Peyer's patch (tissue), 4 donors: Measurements from ENCODE around the gene IRAK1BP1. TPM values are rescaled to one million over a fixed set of nuclear protein-coding genes. Genes with fewer than 3 reads are reported as not detected.
"Not testable (repeated sequence)": the region's sequence is repeated elsewhere in the genome, so short reads cannot be mapped to it uniquely, and the experiment has no call there.

Source experiments
- DNase-seq, 3 donors: peaks; one replicate each; pipeline ENCODE4 v3.0.0-alpha.2; 2017 to 2019
- H3K27ac ChIP-seq, 4 donors: fragments of 200-600 bp; sonication (generic); one replicate each; pipeline ENCODE4 v1.5.1; 2016 to 2019
- H3K27me3 ChIP-seq, 2 donors: fragments of 200-600 bp; sonication (generic); one replicate each; pipeline ENCODE4 v1.5.1; 2019
- H3K36me3 ChIP-seq, 3 donors: fragments of 200-600 bp; sonication (generic); one replicate each; pipeline ENCODE4 v1.5.1; 2016 to 2019
- H3K4me1 ChIP-seq, 4 donors: fragments of 200-600 bp; sonication (generic); one replicate each; pipeline ENCODE4 v1.5.1; 2016 to 2019
- H3K4me3 ChIP-seq, 4 donors: fragments of 200-600 bp; sonication (generic); 1 replicate in 3 of 4; 2 replicates in 1 of 4; pipeline ENCODE4 v1.5.1; 2016 to 2019; ENCODE audit warnings: mild to moderate bottlenecking in 1 of 4
- H3K9me3 ChIP-seq, 4 donors: fragments of 200-600 bp; sonication (generic); one replicate each; pipeline ENCODE4 v1.5.1; 2016 to 2019; ENCODE audit warnings: mild to moderate bottlenecking in 1 of 4
- POLR2A ChIP-seq, 2 donors: fragments of 450-650 bp; IDR thresholded peaks; one replicate each; pipeline ENCODE4 v1.5.1; 2017; ENCODE audit warnings: antibody characterized with exemption in 2 of 2, mild to moderate bottlenecking in 2 of 2, moderate library complexity in 2 of 2
- total RNA-seq, 4 donors: library from RNA; depleted of rRNA; stranded (reverse); fragments of >200 nt; gene quantifications; one replicate each; pipeline ENCODE4 v1.1.0, GENCODE V29; 2016
- TF ChIP-seq, protein P1 (sequence below), 6 experiments: fragments of 450-650 bp in 4 of 6; fragments of 200-600 bp in 2 of 6; sonication (generic) in 1 of 6; IDR thresholded peaks; one replicate each; pipeline ENCODE4 v1.5.1; 2017 to 2019; ENCODE audit warnings: antibody characterized with exemption in 6 of 6, mild to moderate bottlenecking in 3 of 6, moderate library complexity in 1 of 6

Gene IRAK1BP1
- total RNA-seq, 4 donors from 2014 or later, result 1.4 to 3.6 (median 2.6) TPM

DNA sequence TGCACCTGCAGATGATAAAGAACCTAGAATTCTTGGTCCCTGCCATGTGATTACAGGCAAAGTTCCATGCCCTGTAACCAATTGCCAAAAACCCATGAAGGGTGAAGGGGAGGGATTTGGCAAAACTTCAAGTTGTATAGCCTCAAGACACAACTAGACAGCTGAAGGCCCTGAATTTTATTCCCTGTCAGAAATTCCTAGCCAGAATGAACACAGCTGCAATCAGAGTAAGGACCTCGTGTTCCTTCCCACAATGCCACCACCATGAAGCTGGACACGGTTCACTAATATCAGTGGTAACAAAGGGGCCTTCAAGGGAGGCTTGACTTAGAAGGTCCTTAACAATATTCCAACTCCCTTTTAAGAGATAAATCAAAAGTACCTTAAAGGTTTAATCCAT lies 22.5 kb upstream of the IRAK1BP1 start:
- Histone ChIP-seq H3K4me3 (no peak overlapping the region), H3K36me3 (no peaks in the 10 kb centered on the region), H3K27me3 (no peaks in the 10 kb centered on the region), H3K4me1 (no peaks in the 10 kb centered on the region), H3K27ac (no peak overlapping the region), H3K9me3 (no peaks in the 10 kb centered on the region)
- TF ChIP-seq, protein P1, sequence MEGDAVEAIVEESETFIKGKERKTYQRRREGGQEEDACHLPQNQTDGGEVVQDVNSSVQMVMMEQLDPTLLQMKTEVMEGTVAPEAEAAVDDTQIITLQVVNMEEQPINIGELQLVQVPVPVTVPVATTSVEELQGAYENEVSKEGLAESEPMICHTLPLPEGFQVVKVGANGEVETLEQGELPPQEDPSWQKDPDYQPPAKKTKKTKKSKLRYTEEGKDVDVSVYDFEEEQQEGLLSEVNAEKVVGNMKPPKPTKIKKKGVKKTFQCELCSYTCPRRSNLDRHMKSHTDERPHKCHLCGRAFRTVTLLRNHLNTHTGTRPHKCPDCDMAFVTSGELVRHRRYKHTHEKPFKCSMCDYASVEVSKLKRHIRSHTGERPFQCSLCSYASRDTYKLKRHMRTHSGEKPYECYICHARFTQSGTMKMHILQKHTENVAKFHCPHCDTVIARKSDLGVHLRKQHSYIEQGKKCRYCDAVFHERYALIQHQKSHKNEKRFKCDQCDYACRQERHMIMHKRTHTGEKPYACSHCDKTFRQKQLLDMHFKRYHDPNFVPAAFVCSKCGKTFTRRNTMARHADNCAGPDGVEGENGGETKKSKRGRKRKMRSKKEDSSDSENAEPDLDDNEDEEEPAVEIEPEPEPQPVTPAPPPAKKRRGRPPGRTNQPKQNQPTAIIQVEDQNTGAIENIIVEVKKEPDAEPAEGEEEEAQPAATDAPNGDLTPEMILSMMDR (IDR thresholded peaks at IDR 0.05), result no peak
- TF ChIP-seq POLR2A (IDR thresholded peaks at IDR 0.05), result no peak
- DNase-seq, result no peak

DNA sequence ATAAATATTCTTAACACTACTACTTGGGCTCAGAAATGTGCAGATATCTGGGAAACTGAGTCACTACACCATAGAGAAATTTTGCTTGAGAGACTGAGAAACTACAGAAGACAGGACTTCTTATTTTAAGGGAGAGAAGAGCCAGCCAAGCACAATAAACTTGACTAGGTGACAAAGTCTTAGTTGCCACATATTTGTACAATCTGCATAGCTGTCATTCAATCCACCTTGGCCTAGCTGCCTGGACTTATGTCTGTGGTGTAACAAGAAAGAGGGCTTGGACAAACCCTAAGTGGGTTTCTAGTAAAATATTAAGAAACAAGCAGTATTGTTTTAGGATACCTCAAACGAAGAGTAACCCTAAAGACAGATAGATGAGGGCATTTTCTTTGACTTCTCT lies 21.8 kb upstream of the IRAK1BP1 start:
- Histone ChIP-seq H3K27ac (no peak overlapping the region), H3K4me1 (no peaks in the 10 kb centered on the region), H3K27me3 (no peaks in the 10 kb centered on the region), H3K9me3 (no peaks in the 10 kb centered on the region), H3K36me3 (no peaks in the 10 kb centered on the region), H3K4me3 (no peak overlapping the region)
- no peak for DNase-seq
- TF ChIP-seq, protein P1 (IDR thresholded peaks at IDR 0.05), result no peak
- no peak for TF ChIP-seq POLR2A (IDR thresholded peaks at IDR 0.05)

DNA sequence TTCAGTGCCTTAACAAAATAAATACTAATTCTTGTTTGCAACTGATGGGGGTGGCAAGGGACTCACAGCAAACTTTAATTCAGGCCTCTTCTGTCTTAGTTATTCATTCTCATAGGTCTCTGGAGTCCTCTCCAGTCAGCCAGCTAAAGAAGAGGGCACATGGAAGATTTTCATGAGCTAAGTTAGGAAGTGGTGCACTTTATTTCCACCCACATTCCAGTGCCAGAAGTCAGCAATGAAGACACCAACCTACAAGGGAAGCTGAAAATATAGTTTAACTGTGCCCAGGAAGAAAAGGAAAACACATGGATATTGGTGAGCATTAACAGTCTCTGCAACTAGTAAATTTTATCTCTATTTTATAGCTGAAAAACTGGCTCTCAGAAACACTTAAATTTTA lies 16.7 kb upstream of the IRAK1BP1 start:
- DNase-seq, result no peak
- H3K36me3 ChIP-seq, result no peaks in the 10 kb centered on the region
- no peaks in the 10 kb centered on the region for H3K4me1 ChIP-seq
- H3K9me3 ChIP-seq, result no peaks in the 10 kb centered on the region
- H3K27ac ChIP-seq, result no peak overlapping the region
- no peaks in the 10 kb centered on the region for H3K27me3 ChIP-seq
- no peak overlapping the region for H3K4me3 ChIP-seq
- TF ChIP-seq, protein P1 (IDR thresholded peaks at IDR 0.05), result no peak
- TF ChIP-seq POLR2A (IDR thresholded peaks at IDR 0.05), result no peak

DNA sequence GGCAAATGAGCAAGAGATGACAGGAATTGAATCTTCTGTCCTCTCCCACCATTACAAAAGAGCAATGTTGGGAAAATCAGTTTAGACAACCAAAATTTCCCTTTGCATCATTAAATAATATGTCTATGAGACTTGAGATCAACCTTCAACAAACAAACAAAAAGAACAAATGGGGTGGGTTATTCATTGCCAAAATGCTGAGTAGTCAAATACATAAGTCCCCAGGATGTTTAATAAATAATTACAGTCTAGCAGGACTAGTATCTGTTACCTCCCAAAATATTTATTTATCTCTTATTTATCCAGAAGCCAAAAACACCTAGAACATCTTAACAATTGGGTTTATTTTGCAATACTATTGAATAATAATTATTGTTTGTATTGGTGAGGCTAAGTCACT lies 16.2 kb upstream of the IRAK1BP1 start:
- TF ChIP-seq, protein P1 (IDR thresholded peaks at IDR 0.05), result no peak
- no peak for TF ChIP-seq POLR2A (IDR thresholded peaks at IDR 0.05)
- no peaks in the 10 kb centered on the region for H3K9me3 ChIP-seq
- H3K27ac ChIP-seq, result no peak overlapping the region
- H3K36me3 ChIP-seq, result no peaks in the 10 kb centered on the region
- H3K27me3 ChIP-seq, result no peaks in the 10 kb centered on the region
- H3K4me3 ChIP-seq, result no peak overlapping the region
- DNase-seq, result no peak
- no peaks in the 10 kb centered on the region for H3K4me1 ChIP-seq

DNA sequence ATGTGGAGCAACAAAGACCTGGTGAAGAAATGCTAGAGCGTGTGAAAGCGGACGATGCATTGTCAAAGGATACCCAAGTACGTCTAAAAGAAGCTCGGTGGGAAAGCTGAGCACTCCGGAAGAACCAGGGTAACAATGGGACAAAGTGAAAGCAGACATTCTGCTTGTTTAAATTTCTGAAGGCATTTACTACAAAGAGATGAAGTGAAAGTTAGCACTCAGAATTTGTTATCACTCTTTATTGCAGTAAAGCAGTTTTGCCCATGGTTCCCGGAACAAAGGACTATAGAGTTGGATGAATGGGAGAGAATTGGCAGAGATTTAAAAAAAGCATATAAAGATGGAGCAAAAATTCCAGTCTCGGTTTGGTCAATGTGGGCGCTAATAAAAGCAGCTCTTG lies 12.8 kb upstream of the IRAK1BP1 start:
- H3K9me3 ChIP-seq, result no peaks in the 10 kb centered on the region
- no peak for DNase-seq
- H3K27ac ChIP-seq, result no peak overlapping the region
- H3K27me3 ChIP-seq, result no peaks in the 10 kb centered on the region
- H3K4me1 ChIP-seq, result no peaks in the 10 kb centered on the region
- no peak overlapping the region for H3K4me3 ChIP-seq
- TF ChIP-seq, protein P1 (IDR thresholded peaks at IDR 0.05), result no peak
- no peak for TF ChIP-seq POLR2A (IDR thresholded peaks at IDR 0.05)
- no peaks in the 10 kb centered on the region for H3K36me3 ChIP-seq

DNA sequence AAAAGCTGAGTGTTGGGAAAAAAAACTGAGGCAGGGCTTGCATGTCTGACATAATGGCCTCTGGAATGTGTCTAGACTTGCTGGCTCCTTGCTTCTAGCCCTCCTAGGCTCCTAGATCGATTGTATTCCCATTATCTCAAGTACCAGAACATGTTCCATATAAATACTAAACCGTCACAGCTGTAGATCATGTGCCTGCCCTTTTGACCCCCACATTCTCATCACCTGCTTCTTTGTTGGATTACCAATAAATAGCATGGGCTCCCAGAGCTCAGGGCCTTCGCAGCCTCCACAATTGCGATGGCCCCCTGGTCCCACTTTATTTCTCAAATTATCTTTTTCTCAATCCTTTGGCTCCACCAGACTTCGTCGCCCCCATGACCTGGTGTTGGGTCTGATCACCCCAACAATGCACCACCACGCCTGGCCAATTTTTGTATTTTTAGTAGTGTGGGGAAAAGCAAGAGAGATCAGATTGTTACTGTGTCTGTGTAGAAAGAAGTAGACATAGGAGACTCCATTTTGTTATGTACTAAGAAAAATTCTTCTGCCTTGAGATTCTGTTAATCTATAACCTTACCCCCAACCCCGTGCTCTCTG lies 8.9 kb upstream of the IRAK1BP1 start:
- H3K27me3 ChIP-seq, H3K36me3 ChIP-seq, DNase-seq, H3K9me3 ChIP-seq, H3K4me1 ChIP-seq, H3K27ac ChIP-seq, H3K4me3 ChIP-seq: not testable (repeated sequence)
